ENCODE data around the gene GAN.

GRCh38 chr16:81347425-81347824 lies 32.7 kb downstream of the GAN start:
- TF ChIP-seq POLR2A (IDR thresholded peaks at IDR 0.05) (no peak), EP300 (IDR thresholded peaks at IDR 0.05) (no peak)
- TF ChIP-seq, protein P1, sequence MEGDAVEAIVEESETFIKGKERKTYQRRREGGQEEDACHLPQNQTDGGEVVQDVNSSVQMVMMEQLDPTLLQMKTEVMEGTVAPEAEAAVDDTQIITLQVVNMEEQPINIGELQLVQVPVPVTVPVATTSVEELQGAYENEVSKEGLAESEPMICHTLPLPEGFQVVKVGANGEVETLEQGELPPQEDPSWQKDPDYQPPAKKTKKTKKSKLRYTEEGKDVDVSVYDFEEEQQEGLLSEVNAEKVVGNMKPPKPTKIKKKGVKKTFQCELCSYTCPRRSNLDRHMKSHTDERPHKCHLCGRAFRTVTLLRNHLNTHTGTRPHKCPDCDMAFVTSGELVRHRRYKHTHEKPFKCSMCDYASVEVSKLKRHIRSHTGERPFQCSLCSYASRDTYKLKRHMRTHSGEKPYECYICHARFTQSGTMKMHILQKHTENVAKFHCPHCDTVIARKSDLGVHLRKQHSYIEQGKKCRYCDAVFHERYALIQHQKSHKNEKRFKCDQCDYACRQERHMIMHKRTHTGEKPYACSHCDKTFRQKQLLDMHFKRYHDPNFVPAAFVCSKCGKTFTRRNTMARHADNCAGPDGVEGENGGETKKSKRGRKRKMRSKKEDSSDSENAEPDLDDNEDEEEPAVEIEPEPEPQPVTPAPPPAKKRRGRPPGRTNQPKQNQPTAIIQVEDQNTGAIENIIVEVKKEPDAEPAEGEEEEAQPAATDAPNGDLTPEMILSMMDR (IDR thresholded peaks at IDR 0.05) = no peak
